Measurements from ENCODE around the gene SYNRG.

GRCh38 chr17:37488009-37488604, 121.1 kb downstream of the SYNRG start:
- TF ChIP-seq CTCF (IDR thresholded peaks at IDR 0.05; ENCODE audit: low read length) (no peak), EZH2 (IDR thresholded peaks at IDR 0.05; ENCODE audit: borderline replicate concordance, low read length) (no peak)

Measured in OCI-LY1 (cell line).